GM13976 (cell line): ENCODE results near the gene LCN2.

ENCODE experiments used
- DNase-seq: peaks from one replicate; pipeline ENCODE4 v3.0.0; 2012; ENCODE audit warnings: low spot score
- CTCF ChIP-seq: IDR thresholded peaks from 2 replicates; pipeline ENCODE4 v1.5.1; 2012; ENCODE audit warnings: borderline replicate concordance, mild to moderate bottlenecking; ENCODE audit not compliant: insufficient read depth; ENCODE audit errors: extremely low read depth, missing control alignments, control extremely low read depth
- in situ Hi-C: fragments of 300-500 bp; cut with MboI; formaldehyde crosslinking; loops from one replicate; pipeline ENCODE4 v1.12.0; 2022; ENCODE audit warnings: low sequenced_read_pairs, mixed read lengths, inconsistent platforms; ENCODE audit not compliant: unreplicated experiment

Gene LCN2

GRCh38 chr9:128169925-128170324 is 20.7 kb downstream of the LCN2 start:
- in situ Hi-C loops = no loop called here
- no peak for DNase-seq
- TF ChIP-seq CTCF = no peak

GRCh38 chr9:128174062-128174461 is 24.8 kb downstream of the LCN2 start:
- in situ Hi-C loops = no loop called here
- no peak for TF ChIP-seq CTCF

GRCh38 chr9:128175102-128175563 is 25.9 kb downstream of the LCN2 start:
- no peak for DNase-seq
- in situ Hi-C loops = no loop called here
- TF ChIP-seq CTCF = no peak

More at GRCh38 chr9:128174062-128174461, 24.8 kb downstream of the LCN2 start:
- no peak for DNase-seq

- TF ChIP-seq CTCF = no peak
- in situ Hi-C loops = no loop called here
- no peak for DNase-seq
Measured at GRCh38 chr9:128175726-128176125, 26.5 kb downstream of the LCN2 start.

GRCh38 chr9:128178806-128179431 is 29.7 kb downstream of the LCN2 start:
- TF ChIP-seq CTCF = no peak
- no peak for DNase-seq
- in situ Hi-C loops = no loop called here

GRCh38 chr9:128180001-128180400 is 30.7 kb downstream of the LCN2 start:
- in situ Hi-C loops = no loop called here
- DNase-seq = no peak
- TF ChIP-seq CTCF = no peak
